CD14-positive monocyte (primary cell): ENCODE results near the gene ARL14EPL. TPM values are rescaled to one million over a fixed set of nuclear protein-coding genes. Genes with fewer than 3 reads are reported as not detected.

Source experiments
- DNase-seq, 3 donors: peaks; one replicate each; pipeline ENCODE4 v3.0.0-alpha.2; 2011 to 2022
- H2AFZ ChIP-seq: 2 replicates; pipeline ENCODE4 v1.6.0; 2012; ENCODE audit warnings: mild to moderate bottlenecking, low read depth, low read length, inconsistent platforms; ENCODE audit not compliant: insufficient read depth, poor library complexity, severe bottlenecking
- H3K27ac ChIP-seq, 2 donors: 1 replicate in 1 of 2; 2 replicates in 1 of 2; pipeline ENCODE4 v1.5.1; 2012 to 2013; ENCODE audit warnings: low read length in 2 of 2, control low read depth in 1 of 2, inconsistent platforms in 1 of 2, low read depth in 1 of 2, mild to moderate bottlenecking in 1 of 2
- H3K27me3 ChIP-seq, 2 donors: one replicate each; pipeline versions ENCODE4 v1.6.0 to v1.6.1; 2011 to 2013; ENCODE audit warnings: low read length in 2 of 2; ENCODE audit not compliant: control insufficient read depth in 2 of 2, insufficient read depth in 2 of 2
- H3K36me3 ChIP-seq, 2 donors: replicated peaks in 1 of 2; 1 replicate in 1 of 2; 2 replicates in 1 of 2; pipeline versions ENCODE4 v1.5.1 to v1.6.1; 2012 to 2013; ENCODE audit warnings: low read length in 2 of 2, control low read depth in 1 of 2, inconsistent platforms in 1 of 2, mild to moderate bottlenecking in 1 of 2; ENCODE audit not compliant: insufficient read depth in 2 of 2, control insufficient read depth in 1 of 2
- H3K4me1 ChIP-seq, 2 donors: 1 replicate in 1 of 2; 2 replicates in 1 of 2; pipeline versions ENCODE4 v1.5.1 to v1.6.1; 2012 to 2013; ENCODE audit warnings: low read length in 2 of 2, control low read depth in 1 of 2, inconsistent platforms in 1 of 2, mild to moderate bottlenecking in 1 of 2, moderate library complexity in 1 of 2; ENCODE audit not compliant: insufficient read depth in 2 of 2, control insufficient read depth in 1 of 2
- H3K4me2 ChIP-seq: replicated peaks from 2 replicates; pipeline ENCODE3; 2012; ENCODE audit warnings: low read length, moderate library complexity, mild to moderate bottlenecking; ENCODE audit not compliant: poor library complexity, severe bottlenecking; ENCODE audit errors: extremely low read depth
- H3K4me3 ChIP-seq, 3 experiments: fragments of 200-600 bp in 1 of 3; sonication (generic) in 1 of 3; replicated peaks in 1 of 3; 1 replicate in 2 of 3; 2 replicates in 1 of 3; pipeline ENCODE4 v1.5.1; 2011 to 2013; ENCODE audit warnings: low read length in 3 of 3, mild to moderate bottlenecking in 3 of 3, control low read depth in 2 of 3, low read depth in 2 of 3, inconsistent platforms in 1 of 3, moderate library complexity in 1 of 3
- H3K79me2 ChIP-seq: 2 replicates; pipeline ENCODE4 v1.6.0; 2012; ENCODE audit warnings: mild to moderate bottlenecking, control low read depth, inconsistent platforms, low read length, moderate library complexity; ENCODE audit not compliant: insufficient read depth
- H3K9ac ChIP-seq: 2 replicates; pipeline ENCODE4 v1.6.0; 2017; ENCODE audit warnings: low read length, mild to moderate bottlenecking; ENCODE audit not compliant: insufficient read depth, poor library complexity, severe bottlenecking
- H3K9me3 ChIP-seq, 2 donors: replicated peaks in 1 of 2; 1 replicate in 1 of 2; 2 replicates in 1 of 2; pipeline versions ENCODE4 v1.5.1 to v1.6.1; 2012 to 2013; ENCODE audit warnings: low read length in 2 of 2, control low read depth in 1 of 2; ENCODE audit not compliant: control insufficient read depth in 1 of 2, insufficient read depth in 1 of 2
- H4K20me1 ChIP-seq: 2 replicates; pipeline ENCODE4 v1.6.0; 2012; ENCODE audit warnings: mild to moderate bottlenecking, low read length, control low read depth, moderate library complexity; ENCODE audit not compliant: insufficient read depth
- H3K27ac Mint-ChIP-seq, 7 donors: one replicate each; pipeline ENCODE4 v1.8.0; 2020; ENCODE audit warnings: mild to moderate bottlenecking in 7 of 7, mixed read lengths in 7 of 7, moderate library complexity in 6 of 7, inconsistent platforms in 2 of 7
- H3K27me3 Mint-ChIP-seq, 3 donors: one replicate each; pipeline ENCODE4 v1.8.0; 2021 to 2022; ENCODE audit warnings: low read depth in 3 of 3, mild to moderate bottlenecking in 3 of 3, mixed read lengths in 3 of 3, moderate library complexity in 3 of 3, inconsistent platforms in 1 of 3
- H3K36me3 Mint-ChIP-seq, 2 donors: one replicate each; pipeline ENCODE4 v1.8.0; 2020; ENCODE audit warnings: mixed read lengths in 2 of 2, inconsistent platforms in 1 of 2, mild to moderate bottlenecking in 1 of 2
- H3K4me1 Mint-ChIP-seq: one replicate; pipeline ENCODE4 v1.8.0; 2020; ENCODE audit warnings: mild to moderate bottlenecking, mixed read lengths
- H3K4me3 Mint-ChIP-seq, 2 donors: one replicate each; pipeline ENCODE4 v1.8.0; 2020; ENCODE audit warnings: mild to moderate bottlenecking in 2 of 2, mixed read lengths in 2 of 2, moderate library complexity in 1 of 2
- H3K9me3 Mint-ChIP-seq, 7 donors: one replicate each; pipeline ENCODE4 v1.8.0; 2020 to 2022; ENCODE audit warnings: mixed read lengths in 7 of 7, mild to moderate bottlenecking in 6 of 7, moderate library complexity in 6 of 7, inconsistent platforms in 2 of 7
- WGBS: methylation state at CpG from one replicate; pipeline ENCODE4 v1.1.5; 2013; ENCODE audit warnings: missing lambda C conversion rate; ENCODE audit not compliant: insufficient coverage; 5-methylcytosine and 5-hydroxymethylcytosine counted together
- intact Hi-C, 2 donors: fragments of 100-400 bp; cut with micrococcal nuclease; formaldehyde crosslinking; loops; one replicate each; pipeline versions ENCODE4 v1.15.0 to v1.15.1; 2023
- polyA plus RNA-seq, 3 donors: library from polyadenylated mRNA; depleted of rRNA in 1 of 3; unstranded in 2 of 3; stranded (reverse) in 1 of 3; fragments of 300-500 nt in 2 of 3; fragments of >200 nt in 1 of 3; fragmentation: Illumina TruSeq in 2 of 3; gene quantifications; 1 replicate in 2 of 3; 2 replicates in 1 of 3; pipeline ENCODE4 v1.2.3, GENCODE V29; 2012 to 2021
- TF ChIP-seq, protein P1 (sequence below): fragments of 200-600 bp; IDR thresholded peaks from one replicate; pipeline ENCODE4 v1.8.0; 2022; ENCODE audit warnings: antibody characterized with exemption, mild to moderate bottlenecking

Gene ARL14EPL
- polyA plus RNA-seq, 3 donors: 0.11 TPM; not detected in 2

DNA sequence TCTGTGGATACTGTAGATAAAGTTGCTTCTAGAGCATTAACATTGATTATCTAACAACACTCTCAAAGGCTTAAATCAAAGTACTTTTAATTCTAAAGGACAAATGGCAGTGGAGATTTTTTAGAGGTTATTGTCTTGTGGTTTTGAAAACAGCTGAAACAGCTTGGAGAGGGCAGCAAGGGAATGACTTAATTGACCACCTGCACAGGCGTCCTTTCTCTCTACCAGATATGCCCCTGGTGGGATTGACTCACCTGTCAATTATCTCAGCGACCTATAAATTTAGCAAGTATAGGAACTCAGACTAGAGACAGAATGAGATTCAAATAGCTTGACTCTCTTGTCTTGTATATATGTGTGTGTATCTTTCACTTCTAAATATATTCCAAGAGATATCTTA, 13.5 kb downstream of the ARL14EPL start:
- Mint-ChIP-seq H3K9me3 (peaks cover 0 to 2% (median 0%) of the 10 kb centered on the region in 7 donors), H3K4me3 (no peak overlapping the region), H3K36me3 (no peaks in the 10 kb centered on the region), H3K27ac (no peak overlapping the region), H3K27me3 (peaks cover 0 to 3% (median 0%) of the 10 kb centered on the region in 3 donors), H3K4me1 (no peaks in the 10 kb centered on the region)
- Histone ChIP-seq H4K20me1 (no peaks in the 10 kb centered on the region), H3K36me3 (no peaks in the 10 kb centered on the region), H3K79me2 (no peaks in the 10 kb centered on the region), H3K27ac (no peak overlapping the region), H3K9ac (no peak overlapping the region), H2AFZ (no peak overlapping the region), H3K9me3 (no peaks in the 10 kb centered on the region), H3K4me3 (no peak overlapping the region), H3K27me3 (peaks cover 0 to 2% of the 10 kb centered on the region in 2 donors), H3K4me1 (no peaks in the 10 kb centered on the region), H3K4me2 (no peak overlapping the region)
- no peak for DNase-seq
- intact Hi-C loops: no loop called here
- whole genome bisulfite sequencing: 80% methylated on average over 1 of the region's 2 CpGs
- TF ChIP-seq, protein P1, sequence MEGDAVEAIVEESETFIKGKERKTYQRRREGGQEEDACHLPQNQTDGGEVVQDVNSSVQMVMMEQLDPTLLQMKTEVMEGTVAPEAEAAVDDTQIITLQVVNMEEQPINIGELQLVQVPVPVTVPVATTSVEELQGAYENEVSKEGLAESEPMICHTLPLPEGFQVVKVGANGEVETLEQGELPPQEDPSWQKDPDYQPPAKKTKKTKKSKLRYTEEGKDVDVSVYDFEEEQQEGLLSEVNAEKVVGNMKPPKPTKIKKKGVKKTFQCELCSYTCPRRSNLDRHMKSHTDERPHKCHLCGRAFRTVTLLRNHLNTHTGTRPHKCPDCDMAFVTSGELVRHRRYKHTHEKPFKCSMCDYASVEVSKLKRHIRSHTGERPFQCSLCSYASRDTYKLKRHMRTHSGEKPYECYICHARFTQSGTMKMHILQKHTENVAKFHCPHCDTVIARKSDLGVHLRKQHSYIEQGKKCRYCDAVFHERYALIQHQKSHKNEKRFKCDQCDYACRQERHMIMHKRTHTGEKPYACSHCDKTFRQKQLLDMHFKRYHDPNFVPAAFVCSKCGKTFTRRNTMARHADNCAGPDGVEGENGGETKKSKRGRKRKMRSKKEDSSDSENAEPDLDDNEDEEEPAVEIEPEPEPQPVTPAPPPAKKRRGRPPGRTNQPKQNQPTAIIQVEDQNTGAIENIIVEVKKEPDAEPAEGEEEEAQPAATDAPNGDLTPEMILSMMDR: no peak

DNA sequence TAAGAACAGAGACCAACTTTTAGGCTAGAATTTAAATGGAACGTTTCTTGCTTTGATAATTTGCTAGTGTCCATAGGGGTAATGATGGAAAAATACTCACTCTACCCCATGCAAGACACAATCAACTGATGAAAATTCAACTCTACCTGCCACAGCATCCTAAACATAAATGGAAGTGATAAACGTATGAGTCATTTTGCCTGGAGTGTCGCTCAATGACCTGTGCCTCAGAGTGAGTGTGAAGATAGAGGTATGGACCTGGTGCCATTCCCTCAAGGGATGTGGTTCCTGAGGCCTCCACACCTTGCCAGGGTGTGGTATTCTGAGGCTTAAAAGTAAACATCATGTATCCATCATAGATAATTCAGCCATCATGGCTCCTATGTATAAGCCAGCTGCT, 14.0 kb downstream of the ARL14EPL start:
- no CpG with 5 or more reads among the region's 3 CpGs for WGBS
- no peak overlapping the region for H3K27ac Mint-ChIP-seq

More for the DNA sequence above, 14.0 kb downstream of the ARL14EPL start:
- Histone ChIP-seq H3K4me1 (no peaks in the 10 kb centered on the region), H3K79me2 (no peaks in the 10 kb centered on the region), H3K9ac (no peak overlapping the region), H3K9me3 (no peaks in the 10 kb centered on the region), H4K20me1 (no peaks in the 10 kb centered on the region), H2AFZ (no peak overlapping the region), H3K4me2 (no peak overlapping the region), H3K27ac (no peak overlapping the region), H3K4me3 (no peak overlapping the region), H3K27me3 (peaks cover 0 to 2% of the 10 kb centered on the region in 2 donors), H3K36me3 (no peaks in the 10 kb centered on the region)
- Mint-ChIP-seq H3K36me3 (no peaks in the 10 kb centered on the region), H3K4me1 (no peaks in the 10 kb centered on the region), H3K27me3 (peaks cover 0 to 3% (median 2%) of the 10 kb centered on the region in 3 donors), H3K4me3 (no peak overlapping the region), H3K9me3 (peaks cover 0 to 2% (median 0%) of the 10 kb centered on the region in 7 donors)
- DNase-seq: no peak
- TF ChIP-seq, protein P1: no peak
- intact Hi-C loops: no loop called here
